ENCODE data around the gene NSUN6. TPM values are rescaled to one million over a fixed set of nuclear protein-coding genes. Genes with fewer than 3 reads are reported as not detected.
"Not testable (repeated sequence)": the region's sequence is repeated elsewhere in the genome, so short reads cannot be mapped to it uniquely, and the experiment has no call there.

NSUN6 gene
- total RNA-seq, 1 donor from 2014 or later, result 8.9 TPM

- no peak for DNase-seq (ENCODE audit: low spot score)
Measured at GRCh38 chr10:18610517-18610916, 40.9 kb downstream of the NSUN6 start.

DNA sequence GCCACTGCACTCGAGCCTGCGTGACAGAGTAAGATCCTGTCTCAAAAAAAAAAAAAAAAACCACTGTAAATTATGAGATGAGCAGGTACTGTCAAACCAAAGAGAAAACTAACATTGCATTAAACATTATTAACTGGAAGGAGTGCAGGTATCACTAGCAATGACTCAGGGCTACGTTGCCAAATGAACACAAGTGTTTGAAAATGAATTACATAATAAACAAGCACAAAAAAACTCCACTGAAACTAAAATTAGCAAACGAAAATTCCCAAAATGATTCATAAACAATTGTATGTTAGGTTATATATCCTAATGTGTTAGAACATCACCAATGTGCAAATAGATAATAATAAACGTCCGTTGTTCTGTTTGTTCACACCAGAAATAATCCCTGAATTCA lies 42.8 kb downstream of the NSUN6 start:
- DNase-seq (ENCODE audit: low spot score), result no peak

GRCh38 chr10:18607503-18608378 lies 43.6 kb downstream of the NSUN6 start:
- DNase-seq (ENCODE audit: low spot score), result no peak

DNA sequence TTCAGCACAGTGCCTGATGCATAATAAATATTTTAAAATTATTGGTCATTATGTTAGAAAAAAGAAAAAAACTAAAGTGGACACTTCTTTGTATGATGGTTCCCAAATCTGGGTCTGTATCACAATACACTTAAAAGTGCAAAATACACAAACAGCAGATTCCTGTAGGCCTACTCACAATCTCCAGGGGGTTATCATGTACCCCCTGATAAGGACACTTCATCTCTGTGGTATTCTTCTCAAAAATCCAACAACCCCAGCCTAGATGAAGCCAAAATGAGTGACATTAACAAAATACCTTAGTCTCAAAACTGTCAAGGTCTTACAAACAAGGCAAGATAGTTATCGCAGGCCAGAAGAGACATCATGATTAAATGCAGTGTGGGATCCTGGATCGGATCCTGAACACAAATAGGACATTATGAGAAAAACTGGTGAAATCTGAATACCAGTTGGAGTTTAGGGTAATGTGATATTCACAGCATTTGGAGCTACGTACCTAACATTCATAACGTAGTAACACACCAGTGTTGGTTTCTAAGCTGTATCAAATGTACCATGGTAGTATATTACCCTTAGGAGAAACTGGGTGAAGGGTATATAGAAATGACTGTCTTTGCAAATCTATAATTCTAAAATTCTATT lies 45.2 kb downstream of the NSUN6 start:
- DNase-seq (ENCODE audit: low spot score), result no peak

DNA sequence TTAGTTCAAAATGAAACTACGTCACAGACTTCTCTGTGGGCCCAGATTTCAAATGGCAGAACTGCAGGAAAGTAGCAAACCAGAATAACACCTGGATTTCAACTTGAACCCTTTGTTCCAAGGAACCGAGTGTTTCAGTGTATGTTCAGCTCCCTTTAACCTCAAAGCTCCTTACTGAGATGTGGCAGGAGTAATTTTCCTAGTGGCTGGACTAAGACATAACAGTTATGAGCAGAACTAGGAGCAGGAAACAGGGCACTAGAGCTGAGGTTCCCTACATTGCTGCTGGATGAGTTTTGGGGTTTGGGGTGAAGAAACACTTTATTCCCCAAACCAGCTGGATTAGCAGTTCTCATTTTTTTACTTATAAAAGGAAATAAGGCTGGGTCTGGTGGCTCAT lies 50.1 kb downstream of the NSUN6 start:
- no peak for DNase-seq (ENCODE audit: low spot score)

- no peak for DNase-seq (ENCODE audit: low spot score)
Measured at GRCh38 chr10:18599392-18599791, 52.0 kb downstream of the NSUN6 start.

DNA sequence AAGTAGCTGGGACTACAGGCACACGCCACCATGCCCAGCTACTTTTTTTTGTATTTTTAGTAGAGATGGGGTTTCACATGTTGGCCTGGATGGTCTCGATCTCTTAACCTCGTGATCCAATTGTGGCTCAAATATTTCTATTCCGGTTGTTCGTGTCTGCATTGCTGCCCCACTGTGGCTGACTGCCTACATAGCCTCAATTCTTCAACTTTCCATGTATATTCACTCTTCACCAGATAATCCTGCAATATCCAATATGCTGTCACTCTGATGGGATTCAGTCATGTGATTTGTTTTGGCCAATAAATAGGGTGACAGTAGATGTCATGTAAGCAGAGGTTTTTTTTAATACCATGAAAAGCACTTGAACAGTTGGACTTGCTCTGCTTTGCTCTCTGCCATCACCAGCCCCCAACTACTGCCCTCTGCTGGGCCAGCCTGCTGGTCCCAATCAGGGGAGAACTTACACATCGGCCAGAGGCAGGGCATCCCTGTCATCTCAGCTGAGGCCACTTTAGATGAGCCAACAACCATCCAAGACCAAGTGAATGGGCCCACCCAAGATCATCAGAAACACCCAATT lies 56.7 kb downstream of the NSUN6 start:
- no peak for DNase-seq (ENCODE audit: low spot score)

DNA sequence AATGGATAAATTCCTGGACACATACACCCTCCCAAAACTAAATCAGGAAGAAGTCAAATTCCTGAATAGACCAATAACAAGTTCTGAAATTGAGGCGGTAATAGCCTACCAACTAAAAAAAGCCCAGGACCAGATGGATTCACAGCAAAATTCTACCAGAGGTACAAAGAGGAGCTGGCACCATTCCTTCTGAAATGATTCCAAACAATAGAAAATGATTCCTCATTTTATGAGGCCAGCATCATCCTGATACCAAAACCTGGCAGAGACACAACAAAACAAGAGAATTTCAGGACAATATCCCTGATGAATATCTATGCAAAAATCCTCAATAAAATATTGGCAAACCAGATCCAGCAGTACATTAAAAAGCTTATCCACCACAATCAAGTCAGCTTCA lies 60.2 kb downstream of the NSUN6 start:
- not testable (repeated sequence) for DNase-seq (ENCODE audit: low spot score)

GRCh38 chr10:18586637-18587036 lies 64.8 kb downstream of the NSUN6 start:
- DNase-seq (ENCODE audit: low spot score), result not testable (repeated sequence)

DNA sequence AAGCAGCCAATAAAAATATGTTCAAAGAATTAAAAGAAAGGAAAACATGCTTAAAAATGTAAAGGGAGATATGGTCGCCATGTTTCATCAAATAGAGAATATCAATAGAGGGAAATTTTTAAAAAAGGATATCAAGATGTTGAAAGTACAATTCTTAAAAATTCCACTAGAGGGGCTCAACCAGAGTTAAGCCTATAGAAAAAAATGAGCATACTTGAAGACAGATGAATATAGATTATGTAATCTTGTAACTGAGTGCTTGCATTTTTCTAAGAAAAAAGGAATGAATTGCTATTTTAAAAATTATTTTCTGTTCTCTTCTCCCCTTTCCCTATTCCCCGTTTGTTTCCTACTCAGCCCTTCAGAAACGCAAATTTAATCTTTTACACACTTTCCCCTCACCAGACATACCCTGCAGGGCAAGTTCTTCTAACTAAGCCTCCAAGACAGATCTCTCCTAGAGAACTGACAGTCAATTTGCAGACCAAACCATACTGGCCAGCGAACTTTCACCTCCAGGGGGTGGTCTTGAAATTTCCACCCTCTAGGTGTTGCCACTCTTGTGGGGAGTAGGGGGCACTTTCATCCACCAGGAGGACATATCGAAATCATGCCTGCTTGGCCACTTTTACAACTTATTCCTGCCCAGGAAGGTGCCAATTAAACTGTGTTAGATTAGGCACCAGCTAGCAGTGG lies 67.7 kb downstream of the NSUN6 start:
- no peak for DNase-seq (ENCODE audit: low spot score)

DNA sequence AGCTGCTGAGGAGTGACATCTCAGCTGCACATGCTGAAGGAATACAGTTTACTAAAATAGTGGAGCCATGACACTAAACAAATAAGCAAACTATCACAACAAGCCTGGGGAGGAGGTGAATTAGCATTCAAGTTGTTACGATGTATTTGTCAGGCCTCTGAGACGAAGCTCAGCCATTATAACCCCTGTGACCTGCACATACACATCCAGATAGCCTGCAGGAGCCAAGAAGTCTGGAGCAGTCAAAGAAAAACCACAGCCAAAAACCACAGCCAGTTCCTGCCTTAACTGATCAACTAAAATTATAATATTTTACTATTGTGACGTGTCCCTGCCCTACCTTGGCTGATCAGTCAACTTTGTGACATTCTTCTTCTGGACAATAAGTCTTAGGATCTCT lies 68.6 kb downstream of the NSUN6 start:
- DNase-seq (ENCODE audit: low spot score), result no peak

DNA sequence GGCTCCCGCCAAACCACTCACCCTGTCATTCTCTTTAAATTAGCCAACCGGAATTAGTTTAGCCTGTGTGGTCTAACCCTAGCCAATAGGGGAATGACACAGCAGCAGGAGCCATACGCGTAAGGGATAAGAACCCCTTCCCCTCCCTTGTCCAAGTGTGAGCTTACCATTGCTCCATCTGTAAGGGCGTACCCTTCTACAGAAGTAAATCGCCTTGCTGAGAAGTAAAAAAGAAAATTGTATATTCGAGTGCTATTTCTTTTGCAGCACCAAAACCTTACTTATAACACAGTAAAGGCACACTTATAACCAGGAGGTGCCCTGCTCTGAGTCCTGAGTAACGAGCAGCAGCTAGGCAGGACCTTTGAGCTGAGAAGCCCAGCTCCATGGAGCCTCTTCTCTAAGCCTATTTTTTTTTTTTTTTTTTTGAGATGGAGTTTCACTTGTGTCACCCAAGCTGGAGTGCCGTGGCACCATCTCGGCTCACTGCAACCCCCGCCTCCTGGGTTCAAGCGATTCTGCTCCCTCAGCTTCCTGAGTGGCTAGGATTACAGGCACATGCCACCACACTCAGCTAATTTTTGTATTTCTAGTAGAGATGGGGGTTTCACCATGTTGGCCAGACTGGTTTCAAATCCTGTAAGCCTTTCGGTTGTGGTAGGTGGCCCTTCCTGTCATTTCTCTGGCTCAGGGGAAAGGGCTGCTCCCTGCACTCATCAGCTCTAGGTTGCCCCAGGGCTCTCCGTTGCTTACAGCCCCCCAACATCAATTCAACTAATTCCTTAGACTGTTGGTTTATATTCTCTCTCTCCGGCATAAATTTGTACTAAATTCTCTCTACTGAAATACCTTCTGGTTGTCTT lies 73.3 kb downstream of the NSUN6 start:
- DNase-seq (ENCODE audit: low spot score), result no peak

- no peak for DNase-seq (ENCODE audit: low spot score)
Measured at GRCh38 chr10:18576586-18576985, 74.8 kb downstream of the NSUN6 start.

DNA sequence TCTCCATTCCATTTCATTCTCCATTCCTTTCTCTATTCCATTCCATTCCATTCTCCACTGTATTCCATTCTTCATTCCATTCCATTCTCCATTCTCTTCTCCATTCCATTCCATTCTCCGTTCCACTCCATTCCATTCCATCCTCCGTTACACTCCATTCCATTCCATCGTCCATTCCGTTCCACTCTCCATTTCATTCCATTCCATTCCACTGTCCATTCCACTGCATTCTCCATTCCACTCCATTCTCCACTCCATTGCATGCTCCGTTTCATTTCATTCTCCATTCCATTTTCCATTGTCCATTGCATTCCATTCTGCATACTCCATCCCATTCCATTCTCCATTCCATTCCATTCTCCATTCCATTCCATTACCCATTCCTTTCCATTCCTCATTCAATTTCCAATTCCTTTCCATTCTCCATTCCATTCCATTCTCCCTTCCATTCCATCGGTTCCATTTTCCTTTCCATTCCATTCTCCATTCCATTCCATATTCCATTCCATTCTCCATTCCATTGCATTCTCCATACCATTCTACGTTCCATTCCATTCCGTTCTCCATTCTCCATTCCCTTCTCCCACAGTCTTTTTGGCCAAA lies 78.3 kb downstream of the NSUN6 start:
- no peak for DNase-seq (ENCODE audit: low spot score)

- no peak for DNase-seq (ENCODE audit: low spot score)
Measured at GRCh38 chr10:18571780-18572179, 79.6 kb downstream of the NSUN6 start.

- no peak for DNase-seq (ENCODE audit: low spot score)
Measured at GRCh38 chr10:18571076-18571475, 80.3 kb downstream of the NSUN6 start.

DNA sequence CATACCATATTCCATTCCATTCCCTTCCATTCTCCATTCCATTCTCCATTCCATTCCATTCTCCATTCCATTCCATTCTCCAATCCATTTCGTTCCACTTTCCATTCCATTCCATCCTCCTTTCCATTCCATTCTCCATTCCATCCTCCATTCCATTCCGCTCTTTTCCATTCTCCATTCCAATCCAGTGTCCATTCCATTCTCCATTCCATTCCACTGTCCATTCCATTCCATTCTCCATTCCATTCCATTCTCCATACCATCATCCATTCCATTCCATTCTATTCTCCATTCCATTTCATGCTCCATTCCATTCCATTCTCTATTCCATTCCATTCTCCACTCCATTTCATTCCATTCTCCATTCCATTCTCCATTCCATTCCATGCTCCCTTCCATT lies 81.0 kb downstream of the NSUN6 start:
- not testable (repeated sequence) for DNase-seq (ENCODE audit: low spot score)

DNA sequence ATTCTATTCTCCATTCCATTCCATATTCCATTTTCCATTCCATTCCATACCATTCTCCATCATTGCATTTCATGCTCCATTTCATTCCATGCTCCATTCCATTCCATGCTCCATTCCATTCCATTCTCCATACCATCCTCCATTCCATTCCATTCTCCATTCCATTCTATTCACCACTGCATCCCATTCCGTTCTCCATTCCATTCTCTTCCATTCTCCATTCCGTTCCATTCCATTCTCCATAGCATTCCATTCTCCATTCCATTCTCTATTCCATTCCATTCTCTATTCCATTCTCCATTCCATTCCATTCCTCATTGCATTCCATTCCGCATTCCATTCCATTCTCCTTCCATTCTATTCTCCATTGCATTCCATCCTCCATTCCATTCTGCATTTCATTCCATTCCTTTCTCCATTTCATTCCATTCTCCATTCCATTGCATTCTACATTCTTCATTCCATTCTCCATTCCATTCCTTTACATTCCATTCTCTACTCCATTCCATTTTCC lies 84.0 kb downstream of the NSUN6 start:
- no peak for DNase-seq (ENCODE audit: low spot score)

- no peak for DNase-seq (ENCODE audit: low spot score)
Measured at GRCh38 chr10:18566177-18566576, 85.2 kb downstream of the NSUN6 start.

GRCh38 chr10:18565006-18565405 lies 86.4 kb downstream of the NSUN6 start:
- no peak for DNase-seq (ENCODE audit: low spot score)

Data from mesenteric fat pad (tissue), 1 donor.